ENCODE measurements around the gene COPB1.

GRCh38 chr11:14451825-14452224, 47.8 kb downstream of the COPB1 start:
- TF ChIP-seq POLR2A (IDR thresholded peaks at IDR 0.05) (no peak), CTCF (IDR thresholded peaks at IDR 0.05) (no peak)

Measured in vagina (tissue), 2 donors.